Liver (tissue), 9 donors: ENCODE measurements around the gene GHRL. TPM values are rescaled to one million over a fixed set of nuclear protein-coding genes. Genes with fewer than 3 reads are reported as not detected.

Experiments
- DNase-seq: peaks from one replicate; pipeline ENCODE4 v3.0.0-alpha.2; 2017; ENCODE audit warnings: low spot score
- H3K27ac ChIP-seq, 2 donors: one replicate each; pipeline ENCODE4 v1.7.0; 2013; ENCODE audit warnings: inconsistent platforms in 2 of 2, low read length in 2 of 2, control low read depth in 1 of 2, low read depth in 1 of 2, mild to moderate bottlenecking in 1 of 2
- H3K27me3 ChIP-seq, 4 donors: one replicate each; pipeline versions ENCODE4 v1.6.1 to v1.7.0; 2013; ENCODE audit warnings: low read length in 3 of 4, inconsistent platforms in 1 of 4, mild to moderate bottlenecking in 1 of 4, moderate library complexity in 1 of 4; ENCODE audit not compliant: control insufficient read depth in 4 of 4, insufficient read depth in 4 of 4
- H3K36me3 ChIP-seq, 4 donors: one replicate each; pipeline versions ENCODE4 v1.6.1 to v1.7.0; 2013; ENCODE audit warnings: low read length in 3 of 4, mild to moderate bottlenecking in 3 of 4, low read depth in 1 of 4, moderate library complexity in 1 of 4; ENCODE audit not compliant: control insufficient read depth in 4 of 4, insufficient read depth in 3 of 4
- H3K4me1 ChIP-seq, 4 donors: one replicate each; pipeline versions ENCODE4 v1.6.1 to v1.7.0; 2013; ENCODE audit warnings: low read length in 3 of 4, mild to moderate bottlenecking in 3 of 4, moderate library complexity in 1 of 4; ENCODE audit not compliant: control insufficient read depth in 4 of 4, insufficient read depth in 4 of 4
- H3K4me3 ChIP-seq, 3 donors: one replicate each; pipeline versions ENCODE4 v1.6.1 to v1.7.0; 2013; ENCODE audit warnings: low read length in 3 of 3, control low read depth in 1 of 3, low read depth in 1 of 3, mild to moderate bottlenecking in 1 of 3
- H3K9ac ChIP-seq, 2 donors: one replicate each; pipeline ENCODE4 v1.7.0; 2013; ENCODE audit warnings: low read length in 2 of 2, mild to moderate bottlenecking in 2 of 2, moderate library complexity in 2 of 2, control low read depth in 1 of 2, low read depth in 1 of 2
- H3K9me3 ChIP-seq, 4 donors: one replicate each; pipeline versions ENCODE4 v1.6.1 to v1.7.0; 2013; ENCODE audit warnings: low read length in 3 of 4; ENCODE audit not compliant: control insufficient read depth in 4 of 4
- FOXA1 ChIP-seq: IDR thresholded peaks from 2 replicates; pipeline ENCODE4 v1.6.1; 2016; ENCODE audit warnings: antibody characterized with exemption
- GABPA ChIP-seq, 2 donors: IDR thresholded peaks in 1 of 2; conservative IDR thresholded peaks in 1 of 2; 2 replicates each; pipeline ENCODE4 v1.6.1; 2016; ENCODE audit warnings: antibody characterized with exemption in 2 of 2, mild to moderate bottlenecking in 1 of 2, moderate library complexity in 1 of 2
- HNF4A ChIP-seq, 2 donors: conservative IDR thresholded peaks; 2 replicates each; pipeline ENCODE4 v1.6.1; 2016; ENCODE audit warnings: antibody characterized with exemption in 2 of 2, mild to moderate bottlenecking in 2 of 2
- HNF4G ChIP-seq: IDR thresholded peaks from 2 replicates; pipeline ENCODE4 v1.6.1; 2016; ENCODE audit warnings: antibody characterized with exemption
- JUND ChIP-seq, 2 donors: IDR thresholded peaks; 2 replicates each; pipeline ENCODE4 v1.6.1; 2016; ENCODE audit warnings: antibody characterized with exemption in 2 of 2
- RAD21 ChIP-seq, 2 donors: IDR thresholded peaks; 2 replicates each; pipeline ENCODE4 v1.6.1; 2016; ENCODE audit warnings: antibody characterized with exemption in 2 of 2, mild to moderate bottlenecking in 2 of 2
- REST ChIP-seq: IDR thresholded peaks from 2 replicates; pipeline ENCODE4 v1.6.1; 2016; ENCODE audit warnings: antibody characterized with exemption, mild to moderate bottlenecking
- RXRA ChIP-seq, 2 donors: IDR thresholded peaks; 2 replicates each; pipeline ENCODE4 v1.6.1; 2017 to 2018; ENCODE audit warnings: antibody characterized with exemption in 2 of 2, mild to moderate bottlenecking in 1 of 2
- SP1 ChIP-seq: IDR thresholded peaks from 2 replicates; pipeline ENCODE4 v1.6.1; 2018; ENCODE audit warnings: antibody characterized with exemption, mild to moderate bottlenecking
- TAF1 ChIP-seq: conservative IDR thresholded peaks from 2 replicates; pipeline ENCODE4 v1.6.1; 2016; ENCODE audit warnings: antibody characterized with exemption, mild to moderate bottlenecking
- YY1 ChIP-seq: IDR thresholded peaks from 2 replicates; pipeline ENCODE4 v1.6.1; 2016; ENCODE audit warnings: antibody characterized with exemption, mild to moderate bottlenecking
- ZBTB33 ChIP-seq: IDR thresholded peaks from 2 replicates; pipeline ENCODE4 v1.6.1; 2016; ENCODE audit warnings: antibody characterized with exemption
- WGBS: extraction: QIAGEN DNeasy Blood & Tissue Kit; methylation state at CpG from one replicate; pipeline ENCODE4 v1.1.7; 2013; 5-methylcytosine and 5-hydroxymethylcytosine counted together
- polyA plus RNA-seq, 2 donors: library from polyadenylated mRNA; stranded (reverse) in 1 of 2; unstranded in 1 of 2; fragments of 200-250 nt in 1 of 2; fragments of >200 nt in 1 of 2; fragmentation: Nextera tagmentation in 1 of 2; extraction: Ambion mirVana in 1 of 2; gene quantifications; one replicate each; pipeline versions ENCODE4 v1.2.1 to v1.2.3, GENCODE V29; 2013 to 2015
- total RNA-seq, 2 donors: library from RNA; depleted of rRNA; stranded (reverse); fragments of >200 nt; gene quantifications; one replicate each; pipeline ENCODE4 v1.2.3, GENCODE V29; 2014
- TF ChIP-seq, protein P1 (sequence below): IDR thresholded peaks from 2 replicates; pipeline ENCODE4 v1.6.1; 2016; ENCODE audit warnings: antibody characterized with exemption
- TF ChIP-seq, protein P2 (sequence below): fragments of 150-350 bp; IDR thresholded peaks from 2 replicates; pipeline ENCODE4 v1.5.1; 2017; ENCODE audit warnings: improper control_type of control experiment, low read depth, low read length; ENCODE audit not compliant: missing input control
- donor health status: healthy.
- donor health status: healthy.
- donor health status: healthy.
- donor health status: healthy.
- donor health status: healthy.

GHRL gene
- total and polyA plus RNA-seq, 4 donors: 0.08 to 1.3 (median 0.27) TPM

DNA sequence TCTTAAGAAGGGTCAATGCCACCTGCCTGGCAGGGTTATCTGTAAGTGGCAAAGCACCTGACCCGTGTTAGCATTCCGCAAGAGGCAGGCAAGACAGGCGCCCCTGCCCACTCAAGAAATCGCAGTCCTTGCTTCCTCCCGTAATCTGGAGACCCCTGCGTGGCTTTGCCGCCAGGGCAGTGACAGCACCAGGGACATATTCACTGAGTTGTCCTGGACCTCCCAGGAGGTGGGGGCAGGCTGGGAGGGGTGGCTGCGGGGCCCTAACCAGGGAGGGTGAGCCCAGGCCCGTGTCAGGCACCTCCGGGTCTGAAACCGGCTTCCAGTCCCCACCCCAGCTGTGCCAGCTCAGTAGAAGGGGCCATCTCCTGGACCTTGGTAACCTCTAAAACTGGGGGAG is 44.0 kb upstream of the GHRL start:
- no peak overlapping the region for H3K27ac ChIP-seq
- no peak overlapping the region for H3K9ac ChIP-seq
- WGBS: 95% methylated on average over 11 of the region's 11 CpGs
- no peak overlapping the region for H3K4me3 ChIP-seq
- no peaks in the 10 kb centered on the region for H3K4me1 ChIP-seq
- no peaks in the 10 kb centered on the region for H3K27me3 ChIP-seq
- peaks cover 12 to 83% (median 34%) of the 10 kb centered on the region in 4 donors for H3K36me3 ChIP-seq
- TF ChIP-seq FOXA1 (no peak), RAD21 (IDR thresholded peaks at IDR 0.05) (no peak), GABPA (IDR thresholded peaks at IDR 0.05 in 1 of 2, conservative IDR thresholded peaks at IDR 0.05 in 1 of 2) (no peak), SP1 (no peak), REST (no peak), HNF4A (conservative IDR thresholded peaks at IDR 0.05) (no peak), RXRA (IDR thresholded peaks at IDR 0.05) (no peak)
- TF ChIP-seq, protein P1, sequence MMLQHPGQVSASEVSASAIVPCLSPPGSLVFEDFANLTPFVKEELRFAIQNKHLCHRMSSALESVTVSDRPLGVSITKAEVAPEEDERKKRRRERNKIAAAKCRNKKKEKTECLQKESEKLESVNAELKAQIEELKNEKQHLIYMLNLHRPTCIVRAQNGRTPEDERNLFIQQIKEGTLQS: no peak
- no peak for DNase-seq
- H3K9me3 ChIP-seq: no peaks in the 10 kb centered on the region

DNA sequence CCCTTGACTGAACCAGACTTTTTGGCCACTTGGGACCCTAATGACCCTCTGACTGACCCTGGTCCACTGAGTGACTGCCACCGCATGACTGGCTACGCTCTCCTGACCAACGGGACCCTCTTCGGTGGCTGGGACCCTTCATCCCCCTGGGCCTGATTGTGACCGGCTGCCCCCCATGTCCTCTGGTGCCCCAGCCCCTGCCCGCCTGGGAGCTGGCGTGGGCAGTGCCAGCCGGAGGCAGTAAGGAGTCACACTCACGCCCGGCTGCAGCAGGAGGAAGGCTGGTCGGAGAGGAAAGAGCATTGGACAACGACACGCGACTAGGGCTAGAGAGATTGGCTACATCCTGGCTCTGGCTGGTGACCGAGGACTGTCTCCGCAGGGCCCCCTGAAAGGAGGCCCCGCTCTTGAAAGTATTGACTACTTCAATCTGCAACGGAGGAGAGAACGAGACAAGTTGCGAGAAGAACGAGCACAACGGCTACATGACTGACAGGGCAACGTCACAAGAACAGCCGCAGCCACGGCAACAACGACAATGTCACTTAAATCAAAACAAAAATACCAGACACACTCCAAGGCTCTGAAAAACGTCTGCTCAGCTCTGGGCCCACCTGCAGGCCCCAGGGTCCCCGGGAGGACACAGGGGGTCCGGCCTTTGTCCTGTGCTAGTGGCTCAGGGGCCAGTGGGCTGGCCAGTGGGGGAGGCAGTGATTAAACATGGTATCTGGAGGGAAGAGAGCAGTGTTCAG is 43.3 kb upstream of the GHRL start:
- no peak overlapping the region for H3K9ac ChIP-seq
- H3K4me3 ChIP-seq: no peak overlapping the region
- DNase-seq: no peak
- H3K9me3 ChIP-seq: no peaks in the 10 kb centered on the region
- peaks cover 12 to 81% (median 32%) of the 10 kb centered on the region in 4 donors for H3K36me3 ChIP-seq
- H3K27me3 ChIP-seq: no peaks in the 10 kb centered on the region
- H3K27ac ChIP-seq: no peak overlapping the region
- no peak for TF ChIP-seq RAD21 (IDR thresholded peaks at IDR 0.05)
- TF ChIP-seq JUND (IDR thresholded peaks at IDR 0.05): no peak
- WGBS: 94% methylated on average over 29 of the region's 29 CpGs
- H3K4me1 ChIP-seq: no peaks in the 10 kb centered on the region

GRCh38 chr3:10335190-10335738 is 42.5 kb upstream of the GHRL start:
- WGBS: 83% methylated on average over 4 of the region's 4 CpGs
- TF ChIP-seq RAD21 (IDR thresholded peaks at IDR 0.05) (no peak), HNF4G (no peak), YY1 (no peak), TAF1 (no peak), HNF4A (conservative IDR thresholded peaks at IDR 0.05) (no peak), REST (no peak), FOXA1 (no peak), GABPA (IDR thresholded peaks at IDR 0.05 in 1 of 2, conservative IDR thresholded peaks at IDR 0.05 in 1 of 2) (no peak), RXRA (IDR thresholded peaks at IDR 0.05) (no peak), SP1 (no peak), ZBTB33 (no peak)
- TF ChIP-seq, protein P2, sequence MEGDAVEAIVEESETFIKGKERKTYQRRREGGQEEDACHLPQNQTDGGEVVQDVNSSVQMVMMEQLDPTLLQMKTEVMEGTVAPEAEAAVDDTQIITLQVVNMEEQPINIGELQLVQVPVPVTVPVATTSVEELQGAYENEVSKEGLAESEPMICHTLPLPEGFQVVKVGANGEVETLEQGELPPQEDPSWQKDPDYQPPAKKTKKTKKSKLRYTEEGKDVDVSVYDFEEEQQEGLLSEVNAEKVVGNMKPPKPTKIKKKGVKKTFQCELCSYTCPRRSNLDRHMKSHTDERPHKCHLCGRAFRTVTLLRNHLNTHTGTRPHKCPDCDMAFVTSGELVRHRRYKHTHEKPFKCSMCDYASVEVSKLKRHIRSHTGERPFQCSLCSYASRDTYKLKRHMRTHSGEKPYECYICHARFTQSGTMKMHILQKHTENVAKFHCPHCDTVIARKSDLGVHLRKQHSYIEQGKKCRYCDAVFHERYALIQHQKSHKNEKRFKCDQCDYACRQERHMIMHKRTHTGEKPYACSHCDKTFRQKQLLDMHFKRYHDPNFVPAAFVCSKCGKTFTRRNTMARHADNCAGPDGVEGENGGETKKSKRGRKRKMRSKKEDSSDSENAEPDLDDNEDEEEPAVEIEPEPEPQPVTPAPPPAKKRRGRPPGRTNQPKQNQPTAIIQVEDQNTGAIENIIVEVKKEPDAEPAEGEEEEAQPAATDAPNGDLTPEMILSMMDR: no peak

More at GRCh38 chr3:10335190-10335738, 42.5 kb upstream of the GHRL start:
- no peak overlapping the region for H3K4me3 ChIP-seq
- no peaks in the 10 kb centered on the region for H3K4me1 ChIP-seq
- no peak overlapping the region for H3K9ac ChIP-seq
- no peak for DNase-seq
- no peaks in the 10 kb centered on the region for H3K27me3 ChIP-seq
- no peak overlapping the region for H3K27ac ChIP-seq
- peaks cover 11 to 77% (median 32%) of the 10 kb centered on the region in 4 donors for H3K36me3 ChIP-seq
- H3K9me3 ChIP-seq: no peaks in the 10 kb centered on the region
